Measurements from ENCODE around the gene PRRT1.

DNA sequence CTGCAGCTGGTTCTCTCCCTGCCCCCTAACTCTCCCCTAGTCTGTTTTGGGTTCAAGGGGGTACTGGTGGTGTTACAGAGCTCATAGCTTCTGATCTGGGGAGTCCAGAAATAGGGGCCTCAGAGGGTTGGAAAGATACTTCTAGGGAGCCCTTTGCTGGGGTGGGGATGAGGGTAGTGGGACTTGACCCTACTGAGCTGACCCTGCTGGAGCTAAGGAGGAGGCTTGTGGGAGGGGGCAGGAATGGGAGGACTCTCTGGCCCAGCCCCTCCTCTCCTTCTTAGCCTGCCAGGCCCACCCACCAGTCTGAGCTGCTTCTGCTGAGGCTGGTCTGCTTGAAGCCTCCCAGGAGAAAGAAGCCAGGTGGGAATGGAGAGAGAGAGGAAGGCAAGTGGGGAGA, 12.6 kb upstream of the PRRT1 start, which contains the start of gene EGFL8:
- TF ChIP-seq, protein P1, sequence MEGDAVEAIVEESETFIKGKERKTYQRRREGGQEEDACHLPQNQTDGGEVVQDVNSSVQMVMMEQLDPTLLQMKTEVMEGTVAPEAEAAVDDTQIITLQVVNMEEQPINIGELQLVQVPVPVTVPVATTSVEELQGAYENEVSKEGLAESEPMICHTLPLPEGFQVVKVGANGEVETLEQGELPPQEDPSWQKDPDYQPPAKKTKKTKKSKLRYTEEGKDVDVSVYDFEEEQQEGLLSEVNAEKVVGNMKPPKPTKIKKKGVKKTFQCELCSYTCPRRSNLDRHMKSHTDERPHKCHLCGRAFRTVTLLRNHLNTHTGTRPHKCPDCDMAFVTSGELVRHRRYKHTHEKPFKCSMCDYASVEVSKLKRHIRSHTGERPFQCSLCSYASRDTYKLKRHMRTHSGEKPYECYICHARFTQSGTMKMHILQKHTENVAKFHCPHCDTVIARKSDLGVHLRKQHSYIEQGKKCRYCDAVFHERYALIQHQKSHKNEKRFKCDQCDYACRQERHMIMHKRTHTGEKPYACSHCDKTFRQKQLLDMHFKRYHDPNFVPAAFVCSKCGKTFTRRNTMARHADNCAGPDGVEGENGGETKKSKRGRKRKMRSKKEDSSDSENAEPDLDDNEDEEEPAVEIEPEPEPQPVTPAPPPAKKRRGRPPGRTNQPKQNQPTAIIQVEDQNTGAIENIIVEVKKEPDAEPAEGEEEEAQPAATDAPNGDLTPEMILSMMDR (conservative IDR thresholded peaks at IDR 0.05 in 1 of 2, IDR thresholded peaks at IDR 0.05 in 1 of 2; ENCODE audit: extremely low read depth in 1 of 2, insufficient read depth in 1 of 2, low read depth in 1 of 2, low read length in 2 of 2) = no peak
- TF ChIP-seq EZH2 (IDR thresholded peaks at IDR 0.05; ENCODE audit: borderline replicate concordance, low read length) = no peak

Data from mammary epithelial cell (primary cell).